Calu3 (cell line): ENCODE results near the gene MVD. TPM values are rescaled to one million over a fixed set of nuclear protein-coding genes. Genes with fewer than 3 reads are reported as not detected.

ENCODE experiments used
- BruUV-seq: library from RNA; stranded (reverse); fragments of 400-500 nt; replicated peaks from 2 replicates; lab custom pipeline; 2021; lab: Mats Ljungman, UMichigan
- CTCF ChIA-PET: fragments of 300-600 bp; sonication (Branson Sonifier 250); formaldehyde crosslinking; loops from one replicate; lab custom pipeline; 2022; ENCODE audit warnings: antibody characterized with exemption; lab: Charles Lee
- DNase-seq: peaks from one replicate; pipeline ENCODE4 v3.0.0; 2022
- H3K27ac Mint-ChIP-seq: one replicate; pipeline ENCODE4 v1.8.0; 2022; ENCODE audit warnings: mixed read lengths; ENCODE audit not compliant: unreplicated experiment
- H3K27me3 Mint-ChIP-seq: one replicate; pipeline ENCODE4 v1.8.0; 2022; ENCODE audit warnings: mixed read lengths; ENCODE audit not compliant: unreplicated experiment
- H3K36me3 Mint-ChIP-seq: one replicate; pipeline ENCODE4 v1.8.0; 2022; ENCODE audit warnings: mild to moderate bottlenecking, moderate library complexity, mixed read lengths; ENCODE audit not compliant: insufficient read depth, unreplicated experiment
- H3K4me1 Mint-ChIP-seq: one replicate; pipeline ENCODE4 v1.8.0; 2022; ENCODE audit warnings: mild to moderate bottlenecking, low read depth, mixed read lengths; ENCODE audit not compliant: unreplicated experiment
- H3K4me3 Mint-ChIP-seq: one replicate; pipeline ENCODE4 v1.8.0; 2022; ENCODE audit warnings: mild to moderate bottlenecking, low read depth, moderate library complexity, mixed read lengths; ENCODE audit not compliant: unreplicated experiment
- H3K9me3 Mint-ChIP-seq: one replicate; pipeline ENCODE4 v1.8.0; 2022; ENCODE audit warnings: low read depth, mixed read lengths; ENCODE audit not compliant: unreplicated experiment
- intact Hi-C: fragments of 100-400 bp; cut with micrococcal nuclease; formaldehyde crosslinking; loops from one replicate; pipeline ENCODE4 v1.10.0; 2022; ENCODE audit not compliant: unreplicated experiment
- total RNA-seq: library from RNA; stranded (reverse); gene quantifications from 2 replicates; pipeline ENCODE4 v1.2.3, GENCODE V29; 2022
- TF ChIP-seq, protein P1 (sequence below): fragments of 200-600 bp; IDR thresholded peaks from one replicate; pipeline ENCODE4 v1.8.0; 2022; ENCODE audit warnings: antibody characterized with exemption; ENCODE audit not compliant: unreplicated experiment

The MVD gene
- total RNA-seq, 1 experiment from 2014 or later, result 152 TPM

- no TSS peak for BruUV-seq
- Mint-ChIP-seq H3K4me1 (peaks cover 54% of the 10 kb centered on the region), H3K36me3 (peaks cover 25% of the 10 kb centered on the region), H3K9me3 (no peaks in the 10 kb centered on the region), H3K4me3 (no peak overlapping the region), H3K27ac (no peak overlapping the region), H3K27me3 (no peaks in the 10 kb centered on the region)
- intact Hi-C loops, result no loop called here
- DNase-seq, result no peak
- TF ChIP-seq, protein P1, sequence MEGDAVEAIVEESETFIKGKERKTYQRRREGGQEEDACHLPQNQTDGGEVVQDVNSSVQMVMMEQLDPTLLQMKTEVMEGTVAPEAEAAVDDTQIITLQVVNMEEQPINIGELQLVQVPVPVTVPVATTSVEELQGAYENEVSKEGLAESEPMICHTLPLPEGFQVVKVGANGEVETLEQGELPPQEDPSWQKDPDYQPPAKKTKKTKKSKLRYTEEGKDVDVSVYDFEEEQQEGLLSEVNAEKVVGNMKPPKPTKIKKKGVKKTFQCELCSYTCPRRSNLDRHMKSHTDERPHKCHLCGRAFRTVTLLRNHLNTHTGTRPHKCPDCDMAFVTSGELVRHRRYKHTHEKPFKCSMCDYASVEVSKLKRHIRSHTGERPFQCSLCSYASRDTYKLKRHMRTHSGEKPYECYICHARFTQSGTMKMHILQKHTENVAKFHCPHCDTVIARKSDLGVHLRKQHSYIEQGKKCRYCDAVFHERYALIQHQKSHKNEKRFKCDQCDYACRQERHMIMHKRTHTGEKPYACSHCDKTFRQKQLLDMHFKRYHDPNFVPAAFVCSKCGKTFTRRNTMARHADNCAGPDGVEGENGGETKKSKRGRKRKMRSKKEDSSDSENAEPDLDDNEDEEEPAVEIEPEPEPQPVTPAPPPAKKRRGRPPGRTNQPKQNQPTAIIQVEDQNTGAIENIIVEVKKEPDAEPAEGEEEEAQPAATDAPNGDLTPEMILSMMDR, result no peak
- CTCF ChIA-PET, result interaction anchor here (0.8 kb wide), 1 partner anchor 45 kb away, joined by 3 read pairs; the partner anchor contains the start of gene ZC3H18
Observed at GRCh38 chr16:88614818-88615580, 47.9 kb downstream of the MVD start.

DNA sequence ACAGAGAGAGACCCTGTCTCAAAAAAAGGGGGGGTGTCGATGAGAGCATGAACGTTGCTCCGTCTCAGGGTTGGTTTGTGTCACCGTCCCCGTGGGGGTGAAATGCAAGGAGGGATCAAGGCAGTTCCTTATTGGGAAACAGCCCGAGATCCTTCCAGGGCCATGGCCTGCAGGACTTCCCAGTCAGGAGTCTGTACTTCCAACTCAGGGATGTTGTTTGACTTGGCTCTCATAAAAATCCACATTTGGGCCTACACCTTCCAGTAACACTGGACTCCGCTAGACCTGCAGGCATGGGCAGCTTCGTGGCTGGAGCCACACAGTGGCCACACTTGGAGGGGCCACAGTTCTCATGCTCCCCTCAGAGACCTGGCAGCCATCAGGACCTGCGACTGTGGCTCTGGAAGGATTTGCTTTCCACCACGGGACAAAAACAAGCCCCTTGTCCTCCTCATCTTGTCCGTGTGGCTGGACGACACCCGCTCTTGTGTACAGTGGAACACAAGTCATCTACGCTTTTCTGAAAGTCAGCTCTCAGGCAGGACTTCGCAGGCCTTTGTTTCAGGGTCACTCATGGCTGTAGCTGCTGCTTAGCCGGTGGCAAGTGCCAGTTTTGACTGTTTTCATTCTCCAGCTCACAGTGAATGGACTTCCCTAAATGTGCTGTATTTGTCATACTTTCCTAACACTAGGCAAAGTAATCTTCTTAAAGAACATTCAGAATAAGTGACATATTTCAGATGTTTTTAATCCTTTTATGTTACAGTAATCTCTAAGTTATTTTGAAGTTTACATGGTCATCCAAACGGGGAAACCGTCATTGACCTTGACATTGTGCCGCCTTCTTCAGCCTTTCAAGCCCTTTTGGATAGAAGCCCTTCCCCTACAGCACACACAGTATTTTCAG lies 48.7 kb downstream of the MVD start:
- DNase-seq, result no peak
- CTCF ChIA-PET, result interaction anchor here (0.8 kb wide), 1 partner anchor 44 kb away, joined by 3 read pairs; the partner anchor contains the start of gene ZC3H18
- intact Hi-C loops, result no loop called here
- TF ChIP-seq, protein P1, result no peak
- H3K36me3 Mint-ChIP-seq, result peaks cover 25% of the 10 kb centered on the region
- no peaks in the 10 kb centered on the region for H3K27me3 Mint-ChIP-seq
- peaks cover 53% of the 10 kb centered on the region for H3K4me1 Mint-ChIP-seq
- no TSS peak for BruUV-seq
- no peak overlapping the region for H3K4me3 Mint-ChIP-seq
- no peaks in the 10 kb centered on the region for H3K9me3 Mint-ChIP-seq
- H3K27ac Mint-ChIP-seq, result no peak overlapping the region

DNA sequence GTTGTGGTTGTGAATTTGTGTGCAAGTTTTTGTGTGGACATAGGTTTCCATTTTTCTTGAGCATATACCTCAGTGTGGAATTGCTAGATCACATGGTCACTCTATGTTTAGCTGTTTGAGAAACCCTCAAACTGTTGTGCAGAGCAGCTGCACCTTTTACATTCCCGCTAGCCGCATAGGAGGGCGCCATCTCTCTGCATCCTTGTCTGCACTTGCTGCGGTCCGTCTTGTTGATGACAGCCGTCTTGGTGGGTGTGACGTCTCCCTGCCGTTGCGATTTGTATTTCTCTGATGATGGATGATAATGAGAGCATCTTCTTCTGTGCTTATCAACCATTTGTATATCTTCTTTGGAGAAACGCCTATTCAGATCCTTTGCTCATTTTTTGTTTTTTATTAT lies 49.6 kb downstream of the MVD start:
- Mint-ChIP-seq H3K27ac (no peak overlapping the region), H3K36me3 (peaks cover 17% of the 10 kb centered on the region), H3K4me3 (no peak overlapping the region), H3K9me3 (no peaks in the 10 kb centered on the region), H3K27me3 (no peaks in the 10 kb centered on the region), H3K4me1 (peaks cover 45% of the 10 kb centered on the region)
- intact Hi-C loops, result no loop called here
- DNase-seq, result no peak
- CTCF ChIA-PET, result no interaction called here
- BruUV-seq, result no TSS peak
- TF ChIP-seq, protein P1, result no peak

GRCh38 chr16:88610909-88611812 lies 51.7 kb downstream of the MVD start:
- TF ChIP-seq, protein P1, result no peak
- Mint-ChIP-seq H3K27ac (no peak overlapping the region), H3K4me3 (no peak overlapping the region), H3K4me1 (peaks cover 23% of the 10 kb centered on the region), H3K9me3 (no peaks in the 10 kb centered on the region), H3K36me3 (peaks cover 9% of the 10 kb centered on the region), H3K27me3 (no peaks in the 10 kb centered on the region)
- no peak for DNase-seq
- intact Hi-C loops, result no loop called here
- no TSS peak for BruUV-seq
- CTCF ChIA-PET, result no interaction called here
